ENCODE results near the gene BCR.

DNA sequence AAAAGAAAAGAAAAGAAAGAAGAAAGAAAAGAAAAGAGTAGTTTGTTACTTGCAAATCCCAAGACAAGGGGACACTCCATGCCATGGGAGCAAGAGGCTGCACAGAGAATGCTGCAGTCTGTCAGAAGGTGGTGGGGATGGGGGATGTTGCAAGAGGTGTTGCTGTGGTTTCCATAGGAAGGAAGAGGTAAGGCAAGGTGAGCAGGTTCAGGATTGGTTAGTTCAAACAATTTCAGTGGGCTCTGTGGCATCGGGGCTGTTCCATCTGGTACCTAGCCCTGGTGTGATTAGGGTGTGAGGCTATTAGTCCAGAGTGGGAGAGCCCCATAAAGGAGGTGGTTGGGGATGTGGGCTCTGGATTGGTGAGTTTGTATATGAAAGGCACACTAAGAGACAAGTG, 172.7 kb downstream of the BCR start:
- TF ChIP-seq, protein P1, sequence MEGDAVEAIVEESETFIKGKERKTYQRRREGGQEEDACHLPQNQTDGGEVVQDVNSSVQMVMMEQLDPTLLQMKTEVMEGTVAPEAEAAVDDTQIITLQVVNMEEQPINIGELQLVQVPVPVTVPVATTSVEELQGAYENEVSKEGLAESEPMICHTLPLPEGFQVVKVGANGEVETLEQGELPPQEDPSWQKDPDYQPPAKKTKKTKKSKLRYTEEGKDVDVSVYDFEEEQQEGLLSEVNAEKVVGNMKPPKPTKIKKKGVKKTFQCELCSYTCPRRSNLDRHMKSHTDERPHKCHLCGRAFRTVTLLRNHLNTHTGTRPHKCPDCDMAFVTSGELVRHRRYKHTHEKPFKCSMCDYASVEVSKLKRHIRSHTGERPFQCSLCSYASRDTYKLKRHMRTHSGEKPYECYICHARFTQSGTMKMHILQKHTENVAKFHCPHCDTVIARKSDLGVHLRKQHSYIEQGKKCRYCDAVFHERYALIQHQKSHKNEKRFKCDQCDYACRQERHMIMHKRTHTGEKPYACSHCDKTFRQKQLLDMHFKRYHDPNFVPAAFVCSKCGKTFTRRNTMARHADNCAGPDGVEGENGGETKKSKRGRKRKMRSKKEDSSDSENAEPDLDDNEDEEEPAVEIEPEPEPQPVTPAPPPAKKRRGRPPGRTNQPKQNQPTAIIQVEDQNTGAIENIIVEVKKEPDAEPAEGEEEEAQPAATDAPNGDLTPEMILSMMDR (IDR thresholded peaks at IDR 0.05; ENCODE audit: poor library complexity), result no peak
- TF ChIP-seq EZH2 (IDR thresholded peaks at IDR 0.05; ENCODE audit: borderline replicate concordance) (no peak), EZH2phosphoT487 (IDR thresholded peaks at IDR 0.05; ENCODE audit: low read depth, severe bottlenecking, unreplicated experiment) (no peak)

Measured in hepatocyte (in vitro differentiated cells).